Ishikawa (cell line): Measurements from ENCODE around the gene GCA.

ENCODE experiments used
- CEBPB ChIP-seq: IDR thresholded peaks from 2 replicates; pipeline ENCODE4 v1.6.1; 2012
- CREB1 ChIP-seq: IDR thresholded peaks from 2 replicates; pipeline ENCODE4 v1.6.1; 2012; ENCODE audit warnings: low read depth
- EGR1 ChIP-seq: IDR thresholded peaks from 2 replicates; pipeline ENCODE4 v1.6.1; 2012
- EP300 ChIP-seq: IDR thresholded peaks from 2 replicates; pipeline ENCODE4 v1.6.1; 2012; ENCODE audit warnings: borderline replicate concordance
- FOXM1 ChIP-seq: IDR thresholded peaks from 2 replicates; pipeline ENCODE4 v1.6.1; 2012; ENCODE audit warnings: low read depth, borderline replicate concordance
- MAX ChIP-seq: IDR thresholded peaks from 2 replicates; pipeline ENCODE4 v1.6.1; 2012
- NFIC ChIP-seq: IDR thresholded peaks from 2 replicates; pipeline ENCODE4 v1.6.1; 2012
- RAD21 ChIP-seq: IDR thresholded peaks from 2 replicates; pipeline ENCODE4 v1.6.1; 2012; ENCODE audit warnings: low read depth
- REST ChIP-seq: IDR thresholded peaks from 2 replicates; pipeline ENCODE4 v1.6.1; 2012; ENCODE audit warnings: low read depth, mild to moderate bottlenecking
- TAF1 ChIP-seq: IDR thresholded peaks from 2 replicates; pipeline ENCODE4 v1.6.1; 2012; ENCODE audit warnings: low read depth, mild to moderate bottlenecking
- TCF12 ChIP-seq: IDR thresholded peaks from 2 replicates; pipeline ENCODE4 v1.6.1; 2012; ENCODE audit warnings: low read depth
- TEAD4 ChIP-seq: IDR thresholded peaks from 2 replicates; pipeline ENCODE4 v1.6.1; 2012
- USF1 ChIP-seq: IDR thresholded peaks from 2 replicates; pipeline ENCODE4 v1.6.1; 2012
- YY1 ChIP-seq: IDR thresholded peaks from 2 replicates; pipeline ENCODE4 v1.6.1; 2012; ENCODE audit warnings: low read depth
- ZBTB7A ChIP-seq: IDR thresholded peaks from 2 replicates; pipeline ENCODE4 v1.6.1; 2012; ENCODE audit warnings: low read depth

Gene GCA

GRCh38 chr2:162301151-162301804 is 42.7 kb upstream of the GCA start:
- no peak for TF ChIP-seq CREB1
- no peak for TF ChIP-seq USF1
- TF ChIP-seq RAD21: peak; percentile 59
- no peak for TF ChIP-seq FOXM1
- TF ChIP-seq REST: no peak
- no peak for TF ChIP-seq YY1
- no peak for TF ChIP-seq MAX

GRCh38 chr2:162301877-162302276 is 42.1 kb upstream of the GCA start:
- TF ChIP-seq USF1: no peak
- no peak for TF ChIP-seq TAF1
- no peak for TF ChIP-seq EP300
- no peak for TF ChIP-seq REST
- TF ChIP-seq CEBPB: no peak
- TF ChIP-seq ZBTB7A: no peak
- no peak for TF ChIP-seq TCF12
- no peak for TF ChIP-seq NFIC
- TF ChIP-seq CREB1: no peak
- no peak for TF ChIP-seq TEAD4
- no peak for TF ChIP-seq MAX
- no peak for TF ChIP-seq YY1
- no peak for TF ChIP-seq EGR1
- no peak for TF ChIP-seq FOXM1
- TF ChIP-seq RAD21: no peak

- TF ChIP-seq TCF12 (no peak), YY1 (no peak)
These were observed 38.0 kb upstream of the GCA start for GRCh38 chr2:162305901-162306300.

GRCh38 chr2:162308747-162309503 is 35.0 kb upstream of the GCA start:
- TF ChIP-seq FOXM1 (no peak), TEAD4 (no peak), CEBPB (no peak), YY1 (no peak), USF1 (no peak), ZBTB7A (no peak), TCF12 (no peak), MAX (no peak), EGR1 (no peak), CREB1 (no peak), TAF1 (no peak), REST (no peak)
